Endothelial cell of umbilical vein (primary cell): ENCODE data around the gene MLLT1. TPM values are rescaled to one million over a fixed set of nuclear protein-coding genes. Genes with fewer than 3 reads are reported as not detected.

Experiments
- BruUV-seq: library from RNA; stranded (reverse); fragments of 400-500 nt; replicated peaks from 2 replicates; lab custom pipeline; 2021; lab: Mats Ljungman, UMichigan
- CTCF ChIA-PET: fragments of 300-600, 350-600 bp; sonication (Branson Sonifier 250); formaldehyde crosslinking; loops from one replicate; lab custom pipeline; 2021; ENCODE audit warnings: antibody characterized with exemption, inconsistent platforms; lab: Charles Lee
- POLR2A ChIA-PET: fragments of 300-600, 350-600 bp; sonication (Branson Sonifier 250); formaldehyde crosslinking; loops from one replicate; lab custom pipeline; 2021; ENCODE audit warnings: antibody characterized with exemption, inconsistent platforms; lab: Charles Lee
- DNase-seq: peaks from one replicate; pipeline ENCODE4 v3.0.0-alpha.2; 2011; ENCODE audit warnings: low read depth, low spot score
- FAIRE-seq: peaks from 2 replicates; lab custom pipeline; 2011; peaks lifted over from hg19 to GRCh38; lab: Jason Lieb, UNC
- H2AFZ ChIP-seq: 2 replicates; pipeline ENCODE4 v1.6.0; 2012; ENCODE audit warnings: low read depth, low read length, control low read depth, inconsistent platforms
- H3K27ac ChIP-seq: 2 replicates; pipeline ENCODE4 v1.5.1; 2011; ENCODE audit warnings: low read depth, mild to moderate bottlenecking, control low read depth, low read length, moderate library complexity; ENCODE audit not compliant: insufficient read depth
- H3K27me3 ChIP-seq, 2 experiments: 2 replicates each; pipeline versions ENCODE4 v1.6.0 to v1.6.1; 2011; ENCODE audit warnings: low read length in 2 of 2, mixed read lengths in 1 of 2; ENCODE audit not compliant: control insufficient read depth in 2 of 2, insufficient read depth in 2 of 2
- H3K36me3 ChIP-seq, 2 experiments: 2 replicates in 1 of 2; 3 replicates in 1 of 2; pipeline ENCODE4 v1.5.1; 2011; ENCODE audit warnings: low read length in 2 of 2, mild to moderate bottlenecking in 1 of 2, moderate library complexity in 1 of 2; ENCODE audit not compliant: control insufficient read depth in 2 of 2, insufficient read depth in 2 of 2; ENCODE audit errors: extremely low read depth in 1 of 2
- H3K4me1 ChIP-seq: 3 replicates; pipeline ENCODE4 v1.5.1; 2011; ENCODE audit warnings: mild to moderate bottlenecking, low read length; ENCODE audit not compliant: control insufficient read depth, insufficient read depth; ENCODE audit errors: extremely low read depth
- H3K4me2 ChIP-seq: 2 replicates; pipeline ENCODE4 v1.6.1; 2011; ENCODE audit warnings: low read length, control low read depth, mixed read lengths; ENCODE audit not compliant: insufficient read depth
- H3K4me3 ChIP-seq, 3 experiments: fragments of 200-600 bp in 1 of 3; sonication (generic), shearing (Covaris generic) in 1 of 3; replicated peaks in 1 of 3; 2 replicates each; pipeline ENCODE4 v1.5.1; 2011 to 2016; ENCODE audit warnings: control low read depth in 3 of 3, low read length in 3 of 3, mild to moderate bottlenecking in 2 of 3, inconsistent platforms in 1 of 3, low read depth in 1 of 3, moderate library complexity in 1 of 3; ENCODE audit not compliant: insufficient read depth in 1 of 3
- H3K79me2 ChIP-seq: 2 replicates; pipeline ENCODE4 v1.6.0; 2012; ENCODE audit warnings: low read length, inconsistent platforms; ENCODE audit not compliant: control insufficient read depth, insufficient read depth
- H3K9ac ChIP-seq: replicated peaks from 2 replicates; pipeline ENCODE3; 2011; ENCODE audit warnings: low read length, control low read depth; ENCODE audit not compliant: insufficient read depth; ENCODE audit errors: extremely low read depth
- H3K9me1 ChIP-seq: replicated peaks from 3 replicates; pipeline ENCODE4 v1.6.0; 2011; ENCODE audit warnings: mild to moderate bottlenecking, low read length; ENCODE audit not compliant: control insufficient read depth, insufficient read depth; ENCODE audit errors: extremely low read depth
- H3K9me3 ChIP-seq: replicated peaks from 2 replicates; pipeline ENCODE4 v1.5.1; 2012; ENCODE audit warnings: low read length, inconsistent platforms; ENCODE audit not compliant: control insufficient read depth, insufficient read depth
- H4K20me1 ChIP-seq: replicated peaks from 2 replicates; pipeline ENCODE3; 2011; ENCODE audit warnings: mild to moderate bottlenecking, low read length; ENCODE audit not compliant: control insufficient read depth, insufficient read depth; ENCODE audit errors: extremely low read depth
- CTCF ChIP-seq, 2 donors: IDR thresholded peaks; 1 replicate in 1 of 2; 2 replicates in 1 of 2; pipeline ENCODE4 v1.5.1; 2011; ENCODE audit warnings: low read length in 2 of 2, mild to moderate bottlenecking in 2 of 2, moderate library complexity in 2 of 2, control low read depth in 1 of 2, inconsistent platforms in 1 of 2, low read depth in 1 of 2; ENCODE audit not compliant: insufficient read depth in 1 of 2; ENCODE audit errors: extremely low read depth in 1 of 2
- FOS ChIP-seq: IDR thresholded peaks from 2 replicates; pipeline ENCODE4 v1.6.1; 2011; ENCODE audit warnings: mild to moderate bottlenecking, low read length, moderate library complexity, borderline replicate concordance; ENCODE audit not compliant: insufficient read depth
- GATA2 ChIP-seq: IDR thresholded peaks from 2 replicates; pipeline ENCODE4 v1.7.0; 2011; ENCODE audit warnings: low read depth, mild to moderate bottlenecking, moderate library complexity, mixed read lengths, low read length; ENCODE audit not compliant: insufficient read length, insufficient read depth
- JUN ChIP-seq: IDR thresholded peaks from 2 replicates; pipeline ENCODE4 v1.6.1; 2011; ENCODE audit warnings: borderline replicate concordance, low read depth; ENCODE audit not compliant: insufficient read length, insufficient read depth
- MAX ChIP-seq: IDR thresholded peaks from 2 replicates; pipeline ENCODE4 v1.6.1; 2011; ENCODE audit not compliant: insufficient read depth, insufficient read length
- MYC ChIP-seq: IDR thresholded peaks from one replicate; pipeline ENCODE4 v1.6.1; 2011; ENCODE audit warnings: mild to moderate bottlenecking, low read depth, low read length
- POLR2A ChIP-seq: IDR thresholded peaks from 2 replicates; pipeline ENCODE4 v1.6.1; 2012; ENCODE audit warnings: low read depth, mild to moderate bottlenecking, control low read depth, low read length
- dilution Hi-C: fragments of 300-500 bp; cut with MboI; formaldehyde crosslinking; loops from one replicate; pipeline ENCODE4 v1.15.0; 2019; ENCODE audit warnings: low sequenced_read_pairs; ENCODE audit not compliant: extremely low pct_ligation_motif_present
- intact Hi-C: fragments of 100-400 bp; cut with micrococcal nuclease; formaldehyde crosslinking; loops from one replicate; pipeline ENCODE4 v1.10.0; 2022
- polyA plus RNA-seq, 4 experiments: library from polyadenylated mRNA; depleted of rRNA in 3 of 4; stranded (reverse) in 3 of 4; unstranded in 1 of 4; fragments of >200 nt; gene quantifications; 2 replicates each; pipeline versions ENCODE4 v1.2.1 to v1.2.3, GENCODE V29; 2011 to 2012; ENCODE audit warnings: missing spikeins in 1 of 4
- total RNA-seq: library from RNA; stranded (reverse); gene quantifications from 2 replicates; pipeline ENCODE4 v1.2.3, GENCODE V29; 2021

MLLT1 gene
- total and polyA plus RNA-seq, 2 donors (not counting 3 experiments of a cell fraction or from before 2014, with no cell fraction given) = 43.9 to 84.8 TPM

GRCh38 chr19:6225232-6225865 is 54.4 kb downstream of the MLLT1 start:
- CTCF ChIA-PET = no interaction called here
- dilution Hi-C loops (loop anchor here (10.0 kb wide), 1 partner anchor 49 kb away; the partner anchor contains the start of gene MLLT1), intact Hi-C loops (no loop called here)
- Histone ChIP-seq H3K4me2 (no peak overlapping the region), H3K27me3 (no peaks in the 10 kb centered on the region), H2AFZ (no peak overlapping the region), H3K4me1 (peaks cover 4% of the 10 kb centered on the region), H3K79me2 (peaks cover 19% of the 10 kb centered on the region), H3K9me3 (no peaks in the 10 kb centered on the region), H3K4me3 (no peak overlapping the region), H3K36me3 (peaks cover 3 to 46% of the 10 kb centered on the region in 2 experiments), H3K9me1 (no peaks in the 10 kb centered on the region), H3K9ac (no peak overlapping the region), H3K27ac (no peak overlapping the region), H4K20me1 (no peaks in the 10 kb centered on the region)
- no TSS peak for BruUV-seq
- TF ChIP-seq JUN (no peak), FOS (no peak), MYC (no peak), MAX (no peak), GATA2 (no peak), POLR2A (no peak), CTCF (IDR thresholded peaks at IDR 0.05; ENCODE audit: extremely low read depth in 1 of 2, insufficient read depth in 1 of 2, low read depth in 1 of 2, low read length in 2 of 2) (no peak)
- POLR2A ChIA-PET = no interaction called here
- no peak for DNase-seq
- no peak for FAIRE-seq
